HG03342 (cell line): ENCODE data around the gene ASPHD2.
"Not testable (repeated sequence)": the region's sequence is repeated elsewhere in the genome, so short reads cannot be mapped to it uniquely, and the experiment has no call there.

Source experiments
- ATAC-seq: cut with Tn5 transposase; IDR thresholded peaks from one replicate; pipeline ENCODE4 v1.9.1; 2021; ENCODE audit warnings: mild to moderate bottlenecking, moderate library complexity; ENCODE audit not compliant: unreplicated experiment

The ASPHD2 gene, protein sequence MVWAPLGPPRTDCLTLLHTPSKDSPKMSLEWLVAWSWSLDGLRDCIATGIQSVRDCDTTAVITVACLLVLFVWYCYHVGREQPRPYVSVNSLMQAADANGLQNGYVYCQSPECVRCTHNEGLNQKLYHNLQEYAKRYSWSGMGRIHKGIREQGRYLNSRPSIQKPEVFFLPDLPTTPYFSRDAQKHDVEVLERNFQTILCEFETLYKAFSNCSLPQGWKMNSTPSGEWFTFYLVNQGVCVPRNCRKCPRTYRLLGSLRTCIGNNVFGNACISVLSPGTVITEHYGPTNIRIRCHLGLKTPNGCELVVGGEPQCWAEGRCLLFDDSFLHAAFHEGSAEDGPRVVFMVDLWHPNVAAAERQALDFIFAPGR

DNA sequence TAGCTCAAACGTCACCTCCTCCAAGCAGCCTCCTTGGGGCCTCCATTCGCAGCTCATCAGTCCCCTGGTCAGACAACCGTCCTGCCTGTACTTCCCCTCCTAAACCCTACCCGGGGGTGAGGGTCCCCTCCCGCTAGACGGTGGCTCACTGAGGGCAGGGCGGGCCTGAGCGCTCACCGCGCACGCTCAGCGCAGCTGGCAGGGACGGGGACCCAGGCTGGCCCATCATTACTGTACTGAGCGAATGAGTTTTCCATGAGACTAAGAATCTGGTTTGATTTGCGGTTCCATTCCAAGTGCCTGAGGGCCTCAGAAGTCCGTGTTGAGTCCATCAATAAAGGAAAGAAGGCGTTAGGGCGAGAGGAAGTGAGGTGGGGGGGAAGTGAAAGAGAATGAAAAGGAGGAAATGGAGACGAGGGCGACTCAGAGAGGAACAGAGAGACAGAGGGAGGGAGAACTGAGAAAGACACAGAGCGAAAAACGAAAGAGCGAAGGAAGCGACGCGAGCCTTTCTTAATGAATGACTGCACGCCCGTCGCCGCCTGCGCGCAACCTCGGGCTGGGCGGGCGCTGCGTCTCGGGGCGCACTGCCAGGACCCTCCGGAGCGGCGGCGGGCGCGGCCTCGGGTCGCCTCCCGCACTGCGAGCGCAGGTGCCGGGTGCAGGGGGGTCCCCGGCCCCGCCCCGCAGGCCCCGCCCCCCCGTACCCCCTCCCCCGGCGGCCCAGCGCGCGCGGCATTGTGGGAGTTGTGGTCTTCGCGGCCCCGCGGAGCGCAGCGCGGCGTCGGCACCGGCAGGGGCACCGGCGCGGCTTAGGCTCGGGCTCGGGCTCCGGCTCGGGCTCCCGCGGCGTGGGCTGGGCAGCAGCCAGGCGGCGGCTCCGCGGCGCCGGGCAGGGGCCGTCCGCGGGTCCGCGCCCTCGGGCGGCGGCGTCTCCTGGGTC is at the start of gene ASPHD2:
Gene ASPHD2, plus strand, starts transcription at position 746 of the 943 bp plus-strand sequence. CDS start 4,356 bp downstream, outside the sequence.
- peak; percentile 73 for ATAC-seq

DNA sequence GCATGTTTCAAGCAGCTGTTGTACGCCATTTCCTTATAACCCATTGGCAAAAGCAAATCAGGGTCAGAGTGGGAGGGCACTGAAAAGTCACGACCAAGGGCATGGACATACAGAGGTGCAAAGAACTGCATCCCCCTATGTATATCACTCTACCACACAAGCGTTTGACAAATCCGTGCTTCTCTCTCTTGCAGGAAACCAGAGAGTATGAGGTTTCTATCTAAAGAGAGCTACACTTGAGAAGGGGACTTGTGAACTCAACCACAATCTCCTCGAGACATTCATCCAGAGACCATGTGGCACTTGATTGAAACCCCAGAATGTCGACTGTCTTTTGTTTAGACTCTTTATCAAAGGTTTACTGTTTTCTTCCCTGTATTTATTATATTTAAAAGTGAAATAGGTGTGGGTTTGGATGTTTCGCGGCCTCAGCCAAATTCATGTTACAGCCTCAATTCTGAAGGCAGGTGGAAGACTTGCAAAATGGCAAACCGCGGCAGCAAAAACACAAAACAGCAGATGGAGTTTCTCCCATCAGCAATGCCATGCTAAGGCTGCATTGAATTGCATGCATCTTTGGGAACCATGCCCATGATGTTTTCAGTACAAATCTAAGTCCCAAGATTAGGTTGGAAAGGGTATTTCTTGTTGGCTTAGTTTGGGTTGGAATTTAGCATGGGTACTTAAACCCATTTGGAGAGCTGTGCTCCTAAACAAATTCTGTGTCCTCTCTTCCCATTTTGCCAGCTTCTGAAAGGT is 48.8 kb upstream of the ASPHD2 start:
- no peak for ATAC-seq

DNA sequence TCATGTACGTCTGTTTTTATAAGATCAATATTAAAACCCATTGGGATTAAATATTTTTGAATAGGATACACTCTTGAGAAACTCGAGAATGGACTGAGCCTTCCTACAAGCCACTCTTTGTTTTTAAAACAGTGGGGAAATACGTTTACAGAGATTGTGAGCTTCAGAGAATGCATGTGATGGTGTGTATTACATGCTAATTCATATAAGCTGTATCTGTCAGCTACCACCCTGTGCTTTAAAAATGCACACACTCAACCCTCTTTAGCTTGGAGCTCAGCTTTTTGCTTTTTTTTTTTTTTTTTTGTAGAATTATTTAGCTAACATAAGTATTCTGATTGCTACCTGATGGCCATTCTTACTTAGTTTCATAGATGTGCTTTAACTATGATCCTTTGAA is 46.3 kb upstream of the ASPHD2 start:
- ATAC-seq: no peak

DNA sequence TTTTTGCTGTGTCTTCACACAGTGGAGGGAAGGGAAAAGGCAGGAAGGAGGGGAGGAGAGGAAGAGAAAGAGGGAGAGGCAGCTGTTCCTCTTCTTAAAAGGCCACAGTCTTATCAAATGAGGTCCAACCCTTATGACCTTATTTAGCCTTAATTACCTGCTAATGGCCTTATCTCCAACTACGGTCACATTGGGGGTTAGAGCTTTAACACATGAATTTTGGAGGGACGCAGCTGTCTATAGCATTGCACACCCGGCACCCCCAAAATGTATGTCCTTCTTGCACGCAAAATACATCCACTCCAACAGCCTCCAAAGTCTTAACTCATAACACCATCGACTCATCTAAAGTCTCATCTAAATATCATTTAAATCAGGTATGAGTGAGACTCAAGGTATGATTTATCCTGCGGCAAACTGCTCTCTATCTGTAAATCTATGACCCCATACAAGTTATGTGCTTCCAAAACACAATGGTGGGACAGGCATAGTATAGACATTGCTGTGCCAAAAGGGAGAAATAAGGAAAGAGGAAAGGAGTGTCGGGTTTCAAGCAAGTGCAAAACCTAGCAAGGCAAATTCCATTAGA is 45.0 kb upstream of the ASPHD2 start:
- ATAC-seq: no peak

DNA sequence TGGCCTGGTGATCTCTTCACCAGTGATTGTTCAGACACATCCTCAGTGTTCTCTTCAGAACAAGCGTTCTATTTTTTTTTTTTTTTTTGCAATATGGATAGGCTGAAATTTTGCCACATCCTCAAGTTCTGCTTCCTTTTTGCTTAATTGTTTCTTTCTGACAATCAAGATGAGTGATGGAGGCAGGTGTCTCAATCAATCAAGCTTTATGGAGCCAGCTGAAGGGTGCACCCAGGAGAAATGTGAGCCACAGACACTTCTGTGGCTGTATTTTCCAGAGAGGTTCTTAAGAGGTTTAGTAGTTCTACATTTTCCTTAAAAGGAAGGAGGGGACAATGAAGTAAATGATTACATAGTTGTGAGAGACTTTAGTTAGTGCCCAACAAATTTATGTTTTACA is 43.9 kb upstream of the ASPHD2 start:
- no peak for ATAC-seq

DNA sequence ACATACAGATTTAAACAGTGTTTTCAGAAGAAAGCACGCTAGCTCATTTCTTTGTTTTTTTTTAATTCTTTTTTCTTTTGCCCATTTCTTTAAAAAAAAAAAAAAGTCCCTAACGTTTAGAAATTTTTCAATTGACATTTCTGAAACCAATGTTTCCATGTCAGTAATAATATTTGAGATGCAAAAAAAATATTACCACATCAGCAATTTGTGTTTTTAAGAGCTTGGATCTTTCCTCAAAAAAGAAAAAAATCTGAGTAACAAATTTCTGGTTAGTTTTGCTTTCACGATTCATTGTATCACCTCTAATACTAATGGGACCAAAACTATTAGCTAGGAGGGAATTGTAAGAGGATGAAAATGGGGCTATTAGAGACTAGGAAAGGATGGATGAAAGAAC is 39.9 kb upstream of the ASPHD2 start:
- ATAC-seq: no peak

DNA sequence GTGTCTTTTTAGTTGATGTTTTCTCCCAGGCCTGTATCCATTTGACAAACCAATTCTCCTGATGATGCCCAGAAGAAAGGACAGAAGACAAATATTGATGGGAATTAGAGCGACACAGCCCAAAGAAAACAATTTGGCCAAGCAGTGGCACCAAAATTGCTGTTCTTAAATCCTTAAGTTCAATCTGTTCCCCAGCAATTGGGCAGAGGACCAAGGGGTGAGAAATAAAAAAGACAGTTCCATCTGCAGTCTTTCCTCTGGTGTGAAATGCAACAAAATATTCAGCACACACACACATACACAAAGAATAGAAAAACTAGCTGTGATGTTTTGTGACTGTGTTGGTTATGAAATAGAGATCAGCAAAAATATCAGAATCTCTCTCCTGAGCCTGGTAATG is 38.0 kb upstream of the ASPHD2 start:
- ATAC-seq: no peak

DNA sequence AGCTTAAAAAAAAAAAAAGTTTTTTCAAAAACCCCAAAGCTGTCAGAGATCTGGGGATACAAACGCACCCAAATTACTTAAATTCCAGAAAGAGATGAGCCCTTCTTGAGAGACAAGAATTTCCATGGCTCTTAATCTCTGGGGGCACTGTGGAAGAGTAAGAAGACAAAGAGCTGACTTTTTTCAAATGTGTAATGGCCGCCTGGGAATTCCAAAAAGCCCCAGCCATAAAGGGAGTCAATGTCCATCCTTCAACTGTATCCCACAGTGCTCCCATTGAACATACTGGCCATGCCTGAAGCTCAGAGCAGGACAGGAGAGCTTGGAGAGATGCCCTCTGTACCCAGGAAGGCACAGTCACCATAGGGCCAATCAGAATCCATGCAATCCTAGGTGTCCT is 37.4 kb upstream of the ASPHD2 start:
- no peak for ATAC-seq

DNA sequence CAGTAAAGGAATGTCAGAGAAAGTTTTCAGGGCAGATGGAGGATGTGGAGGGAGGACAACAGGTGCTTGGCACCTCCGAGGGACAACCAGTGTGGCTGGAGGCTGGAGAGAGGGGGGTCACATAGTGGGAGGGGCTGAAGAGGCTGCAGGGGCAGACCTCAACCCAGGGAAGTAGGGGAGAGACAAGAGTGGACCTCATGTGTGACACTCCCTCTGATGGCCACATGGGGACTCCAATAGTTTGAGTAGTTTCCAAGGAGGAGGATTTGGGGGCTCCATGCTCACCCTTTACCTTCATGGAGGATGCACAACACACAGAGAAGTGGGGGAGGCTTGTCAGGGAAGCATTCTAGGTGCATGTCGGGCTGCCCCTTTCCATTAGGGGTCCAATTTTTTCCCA is 35.1 kb upstream of the ASPHD2 start:
- ATAC-seq: no peak

DNA sequence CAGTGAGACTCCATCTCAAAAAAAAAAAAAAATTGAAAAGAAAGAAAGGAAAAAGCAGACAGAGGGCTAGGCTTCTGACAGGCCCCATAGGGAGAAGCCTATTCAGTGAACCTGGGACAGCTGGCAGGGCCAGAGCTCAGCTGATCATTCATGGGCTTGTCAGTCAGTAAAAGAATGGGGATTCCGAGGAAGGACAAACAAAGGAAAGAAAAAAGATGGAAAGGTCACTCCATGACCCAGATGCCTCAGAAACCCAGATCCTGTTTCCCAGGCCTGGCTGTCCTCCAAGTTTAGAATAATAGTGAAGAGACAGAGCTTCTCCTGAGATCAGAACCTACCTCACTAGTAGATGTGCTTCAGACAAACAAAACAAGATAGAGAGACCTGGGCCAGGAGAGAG is 34.3 kb upstream of the ASPHD2 start:
- ATAC-seq: no peak

DNA sequence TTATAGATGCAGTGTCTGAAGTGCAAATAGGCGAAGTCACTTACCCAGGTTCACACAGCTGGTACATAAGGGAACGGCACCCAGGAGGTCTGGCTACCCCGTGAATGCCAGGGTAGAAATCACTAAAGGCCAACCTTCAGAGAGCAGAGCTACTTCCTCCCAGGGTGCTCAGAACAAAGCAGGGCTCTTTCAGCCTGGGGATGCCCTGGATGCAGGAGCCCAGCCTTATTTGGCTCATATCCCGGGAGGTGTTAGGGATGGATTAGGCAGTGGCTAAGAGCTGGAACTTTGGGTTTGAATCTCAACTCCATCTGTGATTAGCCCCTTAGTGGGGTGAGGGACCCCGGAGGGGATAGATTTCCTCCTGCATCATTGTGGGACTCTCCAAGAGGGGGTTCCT is 33.1 kb upstream of the ASPHD2 start:
- ATAC-seq: no peak

DNA sequence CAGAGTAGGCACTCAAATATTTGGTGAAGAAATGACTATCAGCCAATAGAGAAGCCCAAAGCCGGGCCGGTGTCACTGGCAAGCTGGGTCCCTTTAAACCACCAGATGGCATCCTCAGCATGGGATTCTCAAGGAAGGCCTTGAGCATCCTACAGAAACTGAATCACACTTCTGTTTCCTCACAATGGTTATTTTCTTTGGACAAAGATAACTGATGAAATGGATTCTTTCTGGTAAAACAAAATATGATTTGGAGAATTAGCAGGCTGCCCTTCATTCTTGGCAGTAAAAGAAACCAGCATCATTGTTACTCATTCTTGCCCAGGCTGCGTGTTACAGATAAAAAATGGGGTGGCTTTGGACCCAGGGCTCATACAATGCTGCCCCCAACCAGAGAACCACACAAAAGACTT is 30.3 kb upstream of the ASPHD2 start:
- no peak for ATAC-seq

DNA sequence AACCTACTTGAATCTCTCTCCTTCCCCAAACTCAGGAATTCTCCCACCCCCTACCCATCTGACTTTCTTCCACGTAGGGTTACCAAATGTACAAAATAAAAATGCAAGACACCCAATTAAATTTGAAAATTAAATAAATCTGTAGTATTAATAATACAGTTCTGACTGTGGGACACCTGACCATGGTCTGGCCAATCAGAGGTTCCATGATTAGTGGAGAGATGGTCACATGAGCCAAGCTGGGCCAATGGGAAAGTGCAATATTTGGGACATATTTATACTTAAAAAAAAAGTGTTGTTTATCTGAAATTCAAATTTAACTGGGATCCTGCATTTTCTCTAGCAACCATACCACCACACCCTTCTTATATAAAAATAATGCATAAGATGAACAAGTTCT is 29.8 kb upstream of the ASPHD2 start:
- no peak for ATAC-seq

DNA sequence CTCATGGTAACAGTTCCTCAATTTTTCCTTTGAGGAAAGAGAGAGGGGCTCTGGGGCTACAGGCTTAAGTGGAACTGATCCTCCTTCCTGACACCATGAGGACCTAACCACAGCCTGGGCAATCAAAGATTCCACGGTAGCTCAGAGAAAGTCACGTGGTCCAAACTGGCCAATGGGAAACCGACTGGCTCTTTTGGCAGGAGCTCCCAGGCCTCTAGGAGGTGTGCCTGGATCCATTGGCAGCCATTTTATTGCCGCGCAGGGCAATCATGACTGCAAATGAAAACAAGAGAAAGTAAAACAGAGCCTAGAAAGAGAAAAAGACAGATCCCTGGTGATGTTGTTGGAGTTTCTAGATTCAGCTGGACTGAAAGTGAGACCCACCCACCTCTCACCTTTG is 27.3 kb upstream of the ASPHD2 start:
- no peak for ATAC-seq

DNA sequence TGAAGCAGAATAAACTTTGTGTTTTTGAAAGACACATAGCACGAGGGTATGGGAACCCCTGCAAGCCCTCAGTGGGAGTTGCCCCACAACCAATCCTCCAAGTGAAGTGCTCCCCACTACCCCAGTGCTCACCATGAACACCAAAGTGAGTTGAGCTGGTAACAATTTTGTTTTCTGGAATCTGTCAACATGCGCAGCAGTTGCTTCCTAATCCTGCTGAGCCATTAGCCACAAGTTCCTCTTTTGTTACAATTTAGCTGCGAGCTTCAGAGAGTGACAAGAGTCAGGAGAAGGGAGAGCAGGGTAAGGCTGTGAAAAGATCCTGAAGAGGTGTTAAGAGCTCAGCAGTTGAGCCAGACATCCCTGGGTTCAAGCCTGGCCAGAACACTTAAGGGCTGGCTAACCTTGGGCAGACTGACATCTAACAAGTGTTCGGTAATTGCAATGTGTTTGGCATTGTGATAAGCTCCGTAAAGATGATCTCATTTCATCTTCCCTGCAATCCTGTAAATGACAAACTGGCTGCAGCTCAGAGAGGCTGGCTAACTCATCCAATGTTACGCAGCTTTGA is 24.1 kb upstream of the ASPHD2 start:
- no peak for ATAC-seq

DNA sequence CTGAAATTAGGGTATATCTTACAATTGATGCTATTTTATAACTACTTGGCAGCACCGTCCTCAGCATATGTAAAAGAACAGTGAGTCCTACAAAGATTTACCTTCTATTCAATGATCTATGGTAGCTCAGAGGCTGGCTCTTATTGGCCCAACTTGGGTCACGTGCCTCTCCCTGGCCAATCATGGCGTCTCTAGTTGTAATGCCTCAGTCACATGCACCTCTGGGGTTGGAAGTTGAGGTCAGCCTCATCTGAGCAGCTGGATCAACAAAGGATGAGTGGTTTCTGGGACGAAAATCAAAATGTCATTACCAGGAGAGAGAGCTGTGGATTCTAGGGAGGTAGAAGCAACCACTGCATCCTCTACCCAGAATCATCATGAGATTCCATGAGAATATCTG is 22.9 kb upstream of the ASPHD2 start:
- ATAC-seq: no peak

DNA sequence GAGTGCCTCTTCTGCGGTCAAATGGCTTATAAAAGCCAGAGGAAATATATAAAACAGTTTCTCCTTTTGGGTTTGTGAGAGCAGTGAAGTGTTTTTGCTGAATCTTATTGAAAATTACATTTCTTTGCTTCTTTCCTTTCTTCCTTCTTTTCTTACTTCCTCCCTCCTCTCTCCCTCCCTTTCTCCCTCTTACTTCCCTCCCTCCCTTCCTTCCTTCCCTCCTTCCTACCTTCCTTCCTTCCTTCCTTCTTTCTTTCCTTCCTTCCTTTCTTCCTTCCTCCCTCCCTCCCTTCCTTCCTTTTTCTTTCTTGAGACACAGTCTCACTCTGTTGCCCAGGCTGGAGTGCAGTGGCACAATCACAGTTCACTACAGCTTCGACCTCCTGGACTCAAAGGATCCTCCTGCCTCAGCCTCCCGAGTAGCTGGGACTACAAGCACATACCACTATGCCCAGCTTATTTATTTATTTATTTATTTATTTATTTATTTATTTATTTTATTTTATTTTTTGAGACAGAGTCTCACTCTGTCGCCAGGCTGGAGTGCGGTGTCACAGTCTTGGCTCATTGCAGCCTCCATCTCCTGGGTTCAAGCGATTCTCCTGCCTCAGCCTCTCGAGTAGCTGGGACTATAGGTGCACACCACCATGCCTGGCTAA is 20.4 kb upstream of the ASPHD2 start:
- ATAC-seq: not testable (repeated sequence)

DNA sequence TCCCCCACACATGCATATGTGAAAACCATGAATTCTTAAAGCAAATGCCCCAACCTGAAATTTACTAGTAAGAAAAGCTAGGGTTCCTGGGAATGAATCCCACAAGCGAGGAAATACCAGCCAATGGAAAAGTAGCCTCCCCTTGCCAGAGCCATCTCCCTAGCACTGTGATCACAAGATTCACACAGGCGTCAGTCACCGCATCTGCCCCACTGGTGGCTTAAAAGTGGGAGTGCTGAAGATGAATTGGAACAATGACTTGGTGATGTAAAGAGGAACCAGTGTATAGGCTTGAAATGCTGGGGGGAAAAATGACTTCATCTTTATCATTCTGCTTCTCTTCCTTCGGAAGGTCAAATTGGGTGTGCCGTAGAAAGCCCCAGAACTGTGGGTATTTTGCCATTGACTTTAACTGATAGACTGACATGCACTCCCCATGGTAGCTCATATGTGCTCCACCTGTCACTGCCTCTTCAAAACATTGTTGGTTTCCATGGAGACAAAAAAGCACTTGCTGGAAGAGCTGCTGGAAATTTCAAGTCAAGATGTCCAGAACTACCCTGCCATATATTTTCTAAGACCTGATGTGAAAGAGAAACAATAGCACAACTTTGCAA is 19.2 kb upstream of the ASPHD2 start:
- no peak for ATAC-seq

DNA sequence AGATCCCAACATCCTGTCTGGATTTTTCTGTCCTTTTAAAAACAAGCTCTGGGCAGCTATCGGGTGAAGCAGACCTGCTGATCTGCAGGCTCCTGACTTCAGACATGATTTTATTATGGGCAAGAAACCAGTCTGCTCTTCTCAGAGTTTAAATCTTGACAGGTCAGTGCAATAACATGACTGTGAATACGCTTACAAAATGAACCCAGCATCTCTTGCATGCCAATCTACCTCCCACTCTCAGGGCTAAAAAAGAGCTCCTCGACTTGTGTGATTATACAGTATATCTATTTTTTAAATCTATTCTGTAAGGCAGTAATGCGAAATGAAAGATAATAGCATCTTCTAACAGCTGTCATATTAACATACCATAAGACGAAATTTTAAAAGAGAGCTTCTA is 18.7 kb upstream of the ASPHD2 start:
- no peak for ATAC-seq

DNA sequence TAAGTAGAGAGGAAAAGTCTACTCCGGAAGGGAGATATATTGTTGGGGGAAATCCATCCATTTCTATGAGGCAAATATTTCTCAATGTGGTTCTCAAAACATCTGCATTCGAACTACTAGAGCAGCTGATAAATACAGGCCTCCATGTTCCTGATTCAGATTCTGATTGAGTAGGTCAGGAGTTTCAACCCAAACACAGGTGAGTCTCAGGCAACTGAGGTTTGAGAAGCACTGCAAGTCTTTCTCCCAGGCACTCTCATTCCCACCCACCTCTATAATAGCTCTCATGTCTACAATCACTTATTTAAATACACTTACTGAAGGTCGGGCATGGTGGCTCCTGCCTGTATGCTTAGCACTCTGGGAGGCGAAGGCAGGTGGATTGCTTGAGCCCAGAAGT is 14.7 kb upstream of the ASPHD2 start:
- ATAC-seq: no peak
